Endodermal cell (in vitro differentiated cells): ENCODE measurements around the gene NGF. TPM values are rescaled to one million over a fixed set of nuclear protein-coding genes. Genes with fewer than 3 reads are reported as not detected.

Experiments
- DNase-seq: peaks from one replicate; pipeline ENCODE4 v3.0.0-alpha.2; 2017
- H3K27ac ChIP-seq: 2 replicates; pipeline ENCODE4 v1.5.1; 2013; ENCODE audit warnings: mild to moderate bottlenecking, low read depth, low read length, moderate library complexity
- H3K27me3 ChIP-seq: 2 replicates; pipeline ENCODE4 v1.6.1; 2013; ENCODE audit warnings: mild to moderate bottlenecking, low read length, moderate library complexity; ENCODE audit not compliant: insufficient read depth, control insufficient read depth, poor library complexity, severe bottlenecking
- H3K36me3 ChIP-seq: 2 replicates; pipeline ENCODE4 v1.7.0; 2013; ENCODE audit warnings: mild to moderate bottlenecking, low read length, moderate library complexity; ENCODE audit not compliant: control insufficient read depth, insufficient read depth
- H3K4me1 ChIP-seq: one replicate; pipeline ENCODE4 v1.7.0; 2013; ENCODE audit warnings: low read length; ENCODE audit not compliant: control insufficient read depth, insufficient read depth
- H3K4me3 ChIP-seq: 2 replicates; pipeline ENCODE4 v1.5.1; 2013; ENCODE audit warnings: mild to moderate bottlenecking, low read length, moderate library complexity
- H3K9ac ChIP-seq: 2 replicates; pipeline ENCODE4 v1.6.1; 2013; ENCODE audit warnings: mild to moderate bottlenecking, low read length, moderate library complexity; ENCODE audit not compliant: poor library complexity, severe bottlenecking; ENCODE audit errors: extremely low read depth
- H3K9me3 ChIP-seq: 2 replicates; pipeline ENCODE4 v1.6.1; 2013; ENCODE audit warnings: mild to moderate bottlenecking, low read length, moderate library complexity; ENCODE audit not compliant: control insufficient read depth
- H3K27ac Mint-ChIP-seq: 2 replicates; pipeline ENCODE4 v1.8.0; 2020; ENCODE audit warnings: mixed read lengths
- H3K27me3 Mint-ChIP-seq: 2 replicates; pipeline ENCODE4 v1.8.0; 2021; ENCODE audit warnings: mild to moderate bottlenecking, mixed read lengths; ENCODE audit not compliant: insufficient read depth
- H3K36me3 Mint-ChIP-seq: 2 replicates; pipeline ENCODE4 v1.8.0; 2020; ENCODE audit warnings: low read depth, mixed read lengths
- H3K4me1 Mint-ChIP-seq: 2 replicates; pipeline ENCODE4 v1.8.0; 2020; ENCODE audit warnings: mixed read lengths
- H3K4me3 Mint-ChIP-seq: 2 replicates; pipeline ENCODE4 v1.8.0; 2020; ENCODE audit warnings: mild to moderate bottlenecking, moderate library complexity, mixed read lengths
- H3K9me3 Mint-ChIP-seq: 2 replicates; pipeline ENCODE4 v1.8.0; 2020; ENCODE audit warnings: mild to moderate bottlenecking, mixed read lengths
- WGBS, 2 experiments: methylation state at CpG; one replicate each; pipeline versions ENCODE4 v1.1.5 to v1.1.7; 2013; ENCODE audit warnings: missing lambda C conversion rate in 2 of 2, mixed read lengths in 1 of 2; ENCODE audit not compliant: insufficient coverage in 1 of 2, insufficient read length in 1 of 2; 5-methylcytosine and 5-hydroxymethylcytosine counted together
- total RNA-seq, 2 donors: library from RNA; stranded (reverse); fragmentation: NEBNext Ultra II Directional in 1 of 2; extraction: Animal tissue kit (Norgen Biotek cat#: 25700) in 1 of 2; gene quantifications; 2 replicates in 1 of 2; 3 replicates in 1 of 2; pipeline ENCODE4 v1.2.1, GENCODE V29; 2021
- TF ChIP-seq, protein P1 (sequence below): fragments of 200-600 bp; sonication (generic); conservative IDR thresholded peaks from 2 replicates; pipeline ENCODE4 v1.5.0; 2021; ENCODE audit warnings: antibody characterized with exemption, mild to moderate bottlenecking

NGF gene
- total RNA-seq, 2 donors from 2014 or later = 0.26 TPM; not detected in 1

- no peak overlapping the region for H3K27ac Mint-ChIP-seq
- H3K4me1 ChIP-seq = no peaks in the 10 kb centered on the region
- no peaks in the 10 kb centered on the region for H3K36me3 Mint-ChIP-seq
- H3K9me3 ChIP-seq = peaks cover 20% of the 10 kb centered on the region
- no peak overlapping the region for H3K4me3 Mint-ChIP-seq
- H3K27me3 ChIP-seq = no peaks in the 10 kb centered on the region
- H3K27me3 Mint-ChIP-seq = no peaks in the 10 kb centered on the region
- WGBS, 2 experiments = 93 to 100% methylated on average over 3 of the region's 3 CpGs
- peaks cover 14% of the 10 kb centered on the region for H3K9me3 Mint-ChIP-seq
- no peak for DNase-seq
- TF ChIP-seq, protein P1, sequence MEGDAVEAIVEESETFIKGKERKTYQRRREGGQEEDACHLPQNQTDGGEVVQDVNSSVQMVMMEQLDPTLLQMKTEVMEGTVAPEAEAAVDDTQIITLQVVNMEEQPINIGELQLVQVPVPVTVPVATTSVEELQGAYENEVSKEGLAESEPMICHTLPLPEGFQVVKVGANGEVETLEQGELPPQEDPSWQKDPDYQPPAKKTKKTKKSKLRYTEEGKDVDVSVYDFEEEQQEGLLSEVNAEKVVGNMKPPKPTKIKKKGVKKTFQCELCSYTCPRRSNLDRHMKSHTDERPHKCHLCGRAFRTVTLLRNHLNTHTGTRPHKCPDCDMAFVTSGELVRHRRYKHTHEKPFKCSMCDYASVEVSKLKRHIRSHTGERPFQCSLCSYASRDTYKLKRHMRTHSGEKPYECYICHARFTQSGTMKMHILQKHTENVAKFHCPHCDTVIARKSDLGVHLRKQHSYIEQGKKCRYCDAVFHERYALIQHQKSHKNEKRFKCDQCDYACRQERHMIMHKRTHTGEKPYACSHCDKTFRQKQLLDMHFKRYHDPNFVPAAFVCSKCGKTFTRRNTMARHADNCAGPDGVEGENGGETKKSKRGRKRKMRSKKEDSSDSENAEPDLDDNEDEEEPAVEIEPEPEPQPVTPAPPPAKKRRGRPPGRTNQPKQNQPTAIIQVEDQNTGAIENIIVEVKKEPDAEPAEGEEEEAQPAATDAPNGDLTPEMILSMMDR = no peak
- H3K36me3 ChIP-seq = no peaks in the 10 kb centered on the region
- H3K4me1 Mint-ChIP-seq = no peaks in the 10 kb centered on the region
- H3K9ac ChIP-seq = no peak overlapping the region
- no peak overlapping the region for H3K27ac ChIP-seq
- no peak overlapping the region for H3K4me3 ChIP-seq
Measured at GRCh38 chr1:115252585-115252984, 85.5 kb downstream of the NGF start.

DNA sequence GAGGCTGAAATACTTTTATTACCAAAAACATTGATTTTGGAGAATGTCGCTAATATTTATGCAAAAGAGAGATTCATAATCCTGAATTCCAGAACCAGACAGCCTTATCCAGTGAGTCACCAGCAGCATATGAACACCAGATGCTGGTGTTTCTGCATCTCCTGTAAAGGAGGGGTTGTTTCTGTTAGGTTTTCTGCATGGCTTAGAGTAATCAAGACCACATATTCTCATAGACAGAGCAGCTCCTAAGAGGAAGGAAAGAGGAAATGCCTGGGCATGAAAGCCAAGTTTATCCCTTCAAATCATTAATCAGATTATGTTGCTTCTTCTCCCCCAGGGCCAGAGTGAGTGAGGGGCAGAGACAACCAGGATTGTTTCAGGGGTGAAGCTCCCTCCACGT lies 86.2 kb downstream of the NGF start:
- 94% methylated on average over 1 of the region's 2 CpGs; no CpG with 5 or more reads in 1 of the 2 experiments for WGBS, 2 experiments
- no peaks in the 10 kb centered on the region for H3K4me1 Mint-ChIP-seq
- H3K27ac Mint-ChIP-seq = no peak overlapping the region
- H3K36me3 Mint-ChIP-seq = no peaks in the 10 kb centered on the region
- Histone ChIP-seq H3K4me1 (no peaks in the 10 kb centered on the region), H3K27me3 (no peaks in the 10 kb centered on the region), H3K27ac (no peak overlapping the region), H3K36me3 (no peaks in the 10 kb centered on the region), H3K9me3 (peaks cover 12% of the 10 kb centered on the region), H3K4me3 (no peak overlapping the region), H3K9ac (no peak overlapping the region)
- TF ChIP-seq, protein P1 = no peak
- H3K4me3 Mint-ChIP-seq = no peak overlapping the region
- peaks cover 8% of the 10 kb centered on the region for H3K9me3 Mint-ChIP-seq
- no peak for DNase-seq
- H3K27me3 Mint-ChIP-seq = no peaks in the 10 kb centered on the region

GRCh38 chr1:115251340-115251748 lies 86.7 kb downstream of the NGF start:
- no peaks in the 10 kb centered on the region for H3K4me1 Mint-ChIP-seq
- Histone ChIP-seq H3K9me3 (peaks cover 9% of the 10 kb centered on the region), H3K9ac (no peak overlapping the region), H3K4me1 (no peaks in the 10 kb centered on the region), H3K4me3 (no peak overlapping the region), H3K27ac (no peak overlapping the region), H3K27me3 (no peaks in the 10 kb centered on the region), H3K36me3 (no peaks in the 10 kb centered on the region)
- no peaks in the 10 kb centered on the region for H3K27me3 Mint-ChIP-seq
- TF ChIP-seq, protein P1 = no peak
- H3K4me3 Mint-ChIP-seq = no peak overlapping the region
- H3K36me3 Mint-ChIP-seq = no peaks in the 10 kb centered on the region
- peaks cover 8% of the 10 kb centered on the region for H3K9me3 Mint-ChIP-seq
- no peak for DNase-seq
- 60% methylated on average over 1 of the region's 2 CpGs; no CpG with 5 or more reads in 1 of the 2 experiments for WGBS, 2 experiments
- no peak overlapping the region for H3K27ac Mint-ChIP-seq
